ENCODE results near the gene BEAN1.

The BEAN1 gene

GRCh38 chr16:66395806-66396555 lies 31.1 kb upstream of the BEAN1 start:
- no peak for DNase-seq

DNA sequence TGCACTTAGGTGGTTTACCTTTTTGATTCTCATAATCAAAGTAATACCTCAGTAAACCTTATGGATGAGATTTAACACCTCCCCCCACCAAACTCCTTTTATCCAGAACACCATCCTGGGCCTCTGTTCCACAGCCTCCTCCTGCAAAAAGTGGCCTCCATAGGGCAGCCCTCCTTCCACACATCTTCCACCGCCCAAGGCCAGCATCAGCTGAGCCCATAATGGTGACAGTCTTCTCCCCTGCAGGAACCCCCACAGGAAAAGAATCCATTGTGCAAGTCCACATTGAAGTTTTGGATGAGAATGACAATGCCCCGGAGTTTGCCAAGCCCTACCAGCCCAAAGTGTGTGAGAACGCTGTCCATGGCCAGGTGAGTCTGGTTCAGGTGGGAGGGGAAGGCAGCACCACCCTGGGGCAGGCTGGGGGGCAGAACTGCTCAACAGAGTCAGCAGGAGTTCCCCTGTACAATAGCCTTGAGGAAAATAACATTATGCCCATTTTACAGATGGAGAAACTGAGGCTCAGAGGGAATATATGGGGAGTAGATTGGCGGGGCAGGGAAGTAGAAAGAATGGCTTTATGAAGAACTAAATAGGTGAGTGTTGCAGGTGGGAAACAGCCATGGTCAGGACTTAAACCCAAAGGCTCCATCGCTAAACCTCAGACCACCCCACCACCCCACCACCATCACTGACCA lies 29.2 kb upstream of the BEAN1 start:
- DNase-seq = no peak

DNA sequence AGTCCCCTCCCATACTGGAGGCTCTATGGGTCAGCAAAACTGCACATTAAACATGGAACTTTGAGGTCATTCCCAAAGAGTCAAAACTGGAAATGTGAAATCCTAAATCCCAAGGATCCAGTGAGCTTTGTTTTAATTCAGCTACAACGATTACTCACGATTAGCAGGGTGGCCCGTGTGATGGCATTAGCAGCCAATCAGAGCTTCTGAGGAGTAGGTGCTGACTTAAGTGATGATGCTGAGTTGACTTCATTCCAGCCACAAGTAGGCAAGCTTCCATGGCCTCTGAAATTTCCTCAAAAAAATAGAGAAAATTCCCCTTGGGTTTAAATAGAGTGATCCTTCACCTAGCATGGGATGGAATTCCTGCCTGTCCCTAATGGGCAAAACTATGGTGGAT lies 28.1 kb upstream of the BEAN1 start:
- DNase-seq = no peak

GRCh38 chr16:66399930-66400329 lies 27.2 kb upstream of the BEAN1 start:
- no peak for DNase-seq

GRCh38 chr16:66400503-66401380 lies 26.4 kb upstream of the BEAN1 start:
- DNase-seq = no peak

DNA sequence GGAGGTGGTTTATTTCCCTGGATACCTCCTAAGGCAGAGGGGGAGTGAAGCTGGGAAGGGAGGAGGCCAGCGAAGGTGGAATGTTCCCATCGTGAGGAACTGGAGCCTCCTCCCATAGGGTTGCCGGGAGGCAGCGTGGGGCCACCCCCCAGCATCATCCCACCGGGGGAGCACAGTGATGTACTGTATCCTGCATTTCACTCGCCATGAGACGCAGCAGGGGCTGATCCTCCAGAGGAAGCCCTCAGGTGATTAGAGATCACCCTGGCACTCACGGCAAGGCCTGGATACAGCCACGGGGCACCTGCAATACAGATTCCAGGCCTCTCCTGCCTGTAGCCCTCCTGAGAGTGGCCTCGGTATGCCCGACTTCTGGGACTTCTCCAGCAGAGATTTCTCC lies 25.5 kb upstream of the BEAN1 start:
- no peak for DNase-seq

GRCh38 chr16:66402166-66402565 lies 24.9 kb upstream of the BEAN1 start:
- no peak for DNase-seq

GRCh38 chr16:66402591-66403230 lies 24.4 kb upstream of the BEAN1 start:
- no peak for DNase-seq

DNA sequence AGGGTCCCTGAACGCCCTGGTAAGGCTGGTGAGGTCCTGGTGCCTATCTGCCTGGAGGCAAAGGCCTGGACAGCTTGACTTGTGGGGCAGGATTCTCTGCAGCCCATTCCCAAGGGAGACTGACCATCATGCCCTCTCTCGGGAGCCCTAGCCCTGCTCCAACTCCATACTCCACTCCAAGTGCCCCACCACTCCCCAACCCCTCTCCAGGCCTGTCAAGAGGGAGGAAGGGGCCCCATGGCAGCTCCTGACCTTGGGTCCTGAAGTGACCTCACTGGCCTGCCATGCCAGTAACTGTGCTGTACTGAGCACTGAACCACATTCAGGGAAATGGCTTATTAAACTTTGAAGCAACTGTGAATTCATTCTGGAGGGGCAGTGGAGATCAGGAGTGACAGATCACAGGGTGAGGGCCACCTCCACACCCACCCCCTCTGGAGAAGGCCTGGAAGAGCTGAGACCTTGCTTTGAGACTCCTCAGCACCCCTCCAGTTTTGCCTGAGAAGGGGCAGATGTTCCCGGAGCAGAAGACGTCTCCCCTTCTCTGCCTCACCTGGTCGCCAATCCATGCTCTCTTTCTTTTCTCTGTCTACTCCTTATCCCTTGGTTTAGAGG lies 23.5 kb upstream of the BEAN1 start:
- no peak for DNase-seq

DNA sequence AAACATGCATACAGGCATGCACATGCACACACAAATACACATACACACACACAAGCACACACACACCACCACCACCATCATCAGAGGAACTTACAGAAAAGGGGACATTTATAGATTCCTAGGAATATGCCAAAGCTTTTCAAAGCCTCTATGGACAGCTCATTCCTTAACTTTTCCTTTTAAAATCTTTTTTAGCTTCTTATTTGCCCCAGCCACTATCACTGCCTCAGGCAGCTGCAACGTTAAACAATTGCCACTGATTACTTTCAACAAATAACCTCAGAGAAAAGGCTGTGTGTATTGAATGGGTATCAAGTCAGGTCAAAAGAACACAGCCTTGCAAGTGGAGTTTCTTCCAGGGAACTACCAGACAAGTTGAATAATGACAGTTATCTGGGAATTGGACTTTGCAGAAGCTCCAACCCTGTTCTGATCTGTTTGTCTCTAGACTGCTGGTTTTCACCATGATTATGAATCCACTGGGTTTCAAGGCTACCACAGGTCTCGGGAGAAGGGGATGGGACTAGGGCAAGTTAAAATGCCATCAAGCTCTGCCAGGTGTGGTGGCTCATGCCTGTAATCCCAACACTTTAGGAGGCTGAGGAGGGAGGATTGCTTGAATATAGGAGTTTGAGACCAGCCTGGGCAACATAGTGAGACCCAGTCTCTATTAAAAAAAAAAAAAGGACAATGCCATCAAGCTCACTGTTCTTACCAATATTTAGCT lies 21.9 kb upstream of the BEAN1 start:
- DNase-seq = no peak

DNA sequence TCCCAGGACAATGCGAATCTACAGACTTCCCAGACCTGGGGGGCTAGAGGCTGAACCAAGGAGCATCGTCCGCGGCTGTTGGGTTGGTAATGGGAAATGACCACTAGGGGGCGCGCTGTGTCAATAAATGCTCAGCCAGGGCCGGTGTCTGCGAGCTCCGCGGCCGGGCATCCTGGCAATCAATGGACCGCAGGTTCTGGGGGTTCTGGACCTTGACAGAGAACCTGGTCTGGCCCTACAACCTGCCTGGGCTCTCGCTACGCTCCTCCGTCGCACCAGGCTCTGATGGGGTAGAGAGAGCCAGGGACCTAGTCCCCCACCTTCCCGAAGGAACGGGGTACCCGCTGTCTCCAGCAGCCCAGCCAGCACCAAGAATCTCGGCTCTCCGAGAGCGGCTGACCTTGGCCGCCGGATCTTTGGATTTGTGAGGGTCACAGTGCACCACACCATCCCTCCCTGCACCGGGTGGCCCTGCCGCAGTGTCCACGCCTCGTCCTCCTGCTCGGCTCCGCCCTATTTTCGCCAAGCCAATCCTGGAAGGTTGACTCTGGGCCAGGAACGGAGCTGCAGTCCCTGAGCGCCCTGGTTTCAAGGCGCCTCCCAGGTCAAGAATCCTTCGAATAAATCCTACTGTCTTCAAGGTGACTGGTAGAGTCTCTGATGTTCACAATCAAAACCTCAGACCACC lies 20.4 kb upstream of the BEAN1 start:
- peak; percentile 44 for DNase-seq

GRCh38 chr16:66408163-66409048 lies 18.7 kb upstream of the BEAN1 start:
- peak; percentile 75 for DNase-seq

DNA sequence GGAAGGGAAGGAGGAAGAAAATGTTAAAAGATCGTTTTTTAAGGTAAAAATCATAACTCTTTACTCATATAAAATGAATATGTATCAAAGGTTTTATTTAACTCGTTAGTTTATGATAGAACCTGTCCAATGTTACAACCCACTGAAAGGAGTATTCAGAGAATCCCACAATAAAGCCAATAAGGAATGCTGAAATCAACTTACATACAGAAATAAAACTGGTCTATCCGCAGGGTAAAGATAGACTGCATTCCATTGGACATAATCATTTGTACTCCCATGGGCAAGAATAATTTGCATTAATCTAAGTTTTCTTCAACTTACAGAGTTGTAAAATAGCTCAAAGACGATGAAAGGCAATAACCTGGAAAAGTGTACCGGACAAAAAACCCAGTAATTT lies 17.9 kb upstream of the BEAN1 start:
- peak; percentile 25 for DNase-seq

GRCh38 chr16:66412182-66412581 lies 14.9 kb upstream of the BEAN1 start:
- DNase-seq = no peak

DNA sequence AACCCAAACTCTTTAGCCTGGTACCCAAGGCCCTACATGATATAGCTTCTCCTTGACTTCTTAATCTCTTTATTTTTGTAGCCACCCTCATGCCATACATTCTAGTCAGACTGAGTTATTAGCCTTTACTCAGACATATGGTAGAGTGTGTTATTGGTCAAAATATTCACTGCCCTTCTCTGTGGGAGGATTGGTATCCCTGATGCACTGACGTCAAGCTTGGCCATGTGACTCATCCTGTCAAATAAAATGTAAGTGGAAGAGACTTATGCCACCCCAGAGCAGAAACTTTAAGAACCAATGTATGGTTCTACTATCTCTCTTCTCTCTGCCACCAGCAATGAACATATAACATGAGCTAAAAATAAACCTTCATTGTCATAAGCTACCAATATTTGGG lies 12.2 kb upstream of the BEAN1 start:
- peak; percentile 37 for DNase-seq

DNA sequence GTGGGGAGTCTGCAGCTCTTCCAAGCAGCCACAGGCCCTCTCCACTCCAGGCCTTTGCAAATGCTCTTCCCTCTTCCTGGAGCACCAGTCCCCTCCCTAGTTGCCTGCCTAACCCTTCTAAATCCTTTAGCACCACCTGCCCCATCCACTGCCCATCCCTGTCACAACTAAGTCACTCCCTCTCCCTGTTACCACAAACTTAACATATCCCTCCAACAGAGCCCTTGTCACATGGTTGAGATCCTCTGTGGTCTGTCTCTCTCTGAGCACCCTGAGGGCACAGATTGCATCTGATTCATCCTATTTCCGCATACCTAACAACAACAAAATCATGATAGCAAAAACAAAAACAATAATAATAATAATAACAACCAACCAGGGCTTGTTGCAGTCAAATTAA lies 11.0 kb upstream of the BEAN1 start:
- DNase-seq = no peak

DNA sequence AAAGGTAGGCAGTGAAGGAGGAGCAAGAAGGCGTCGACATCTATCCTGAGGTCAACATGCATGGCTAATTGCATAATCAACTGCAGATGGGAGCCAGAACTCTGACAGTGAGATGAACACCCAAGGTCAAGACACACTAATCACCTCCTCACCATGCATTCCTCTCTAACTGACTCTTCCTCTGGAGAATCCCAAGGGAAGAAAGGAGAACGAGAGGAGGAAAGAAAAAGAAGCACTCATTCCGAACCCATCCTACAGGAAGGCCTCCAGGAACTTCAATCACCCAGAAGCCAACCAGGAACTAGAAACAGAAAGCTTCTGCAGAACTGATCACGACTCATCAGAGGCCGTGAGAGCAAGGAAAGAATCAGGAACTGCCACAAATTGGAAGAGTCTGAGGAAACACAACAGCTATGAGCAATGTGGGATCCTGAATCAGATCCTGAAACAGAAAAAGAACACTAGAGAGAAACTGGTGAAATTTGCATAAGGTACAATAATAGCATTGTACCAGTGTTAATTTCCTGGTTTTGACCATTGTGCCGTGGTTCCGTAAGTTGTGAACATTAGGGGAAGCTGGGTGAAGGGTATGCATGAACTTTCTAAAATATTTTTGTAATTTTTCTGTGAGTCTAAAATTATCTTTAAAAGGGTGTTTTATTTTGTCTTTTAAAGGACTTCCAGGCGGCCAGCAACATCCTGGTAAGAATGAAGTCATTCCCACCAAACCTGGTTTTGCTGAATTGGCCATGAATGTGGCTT lies 10.0 kb upstream of the BEAN1 start:
- DNase-seq = peak; percentile 64

- DNase-seq = no peak
Observed at GRCh38 chr16:66418165-66418962, 8.7 kb upstream of the BEAN1 start.

- no peak for DNase-seq
Observed at GRCh38 chr16:66419527-66419926, 7.6 kb upstream of the BEAN1 start.
